HCT116 (cell line): ENCODE results near the gene ZBTB17. TPM values are rescaled to one million over a fixed set of nuclear protein-coding genes. Genes with fewer than 3 reads are reported as not detected.

Source experiments
- ATAC-seq: fragments of 200-7000 bp; cut with Tn5 transposase; 2 replicates; pipeline ENCODE4 v1.9.1; 2020; ENCODE audit warnings: mild to moderate bottlenecking, moderate library complexity
- BruUV-seq: library from RNA; stranded (reverse); fragments of 400-500 nt; replicated peaks from 2 replicates; lab custom pipeline; 2021; lab: Mats Ljungman, UMichigan
- CTCF ChIA-PET: fragments of 300-600 bp; sonication (Branson Sonifier 250); formaldehyde crosslinking; loops from one replicate; lab custom pipeline; 2021; ENCODE audit warnings: antibody characterized with exemption; lab: Charles Lee
- POLR2A ChIA-PET: fragments of 300-600, 350-600 bp; sonication (Branson Sonifier 250); formaldehyde crosslinking; loops from one replicate; lab custom pipeline; 2021; ENCODE audit warnings: antibody characterized with exemption; lab: Charles Lee
- RAD21 ChIA-PET, 2 experiments: fragments of 300-600 bp; sonication (Branson Sonifier 250); formaldehyde crosslinking; loops; one replicate each; lab custom pipeline; 2023; ENCODE audit warnings: low total read pairs in 2 of 2; ENCODE audit not compliant: uncharacterized antibody in 2 of 2, unreplicated experiment in 2 of 2, low non-redundant PET in 1 of 2; lab: Charles Lee
- DNase-seq: peaks from one replicate; pipeline ENCODE4 v3.0.0-alpha.2; 2010; ENCODE audit warnings: low read depth, low spot score
- H2AFZ ChIP-seq: fragments of 200-600 bp; shearing (Covaris generic), sonication (generic); 2 replicates; pipeline ENCODE4 v1.6.1; 2017; ENCODE audit warnings: low read depth, mixed run types, mixed read lengths, antibody characterized with exemption, low read length; ENCODE audit not compliant: poor library complexity, severe bottlenecking
- H3K27ac ChIP-seq: 2 replicates; pipeline ENCODE4 v1.5.1; 2012; ENCODE audit warnings: low read depth, low read length
- H3K27me3 ChIP-seq: fragments of 200-600 bp; sonication (generic); 2 replicates; pipeline ENCODE4 v1.6.1; 2016; ENCODE audit warnings: mixed run types, low read length, mixed read lengths; ENCODE audit not compliant: insufficient read depth
- H3K36me3 ChIP-seq, 2 experiments: fragments of 200-500 bp in 1 of 2; fragments of 200-600 bp in 1 of 2; sonication (Bioruptor generic) in 1 of 2; sonication (generic) in 1 of 2; 2 replicates each; pipeline versions ENCODE4 v1.5.1 to v1.6.1; 2014 to 2016; ENCODE audit warnings: low read length in 2 of 2, inconsistent platforms in 1 of 2, mixed read lengths in 1 of 2, mixed run types in 1 of 2; ENCODE audit not compliant: insufficient read depth in 2 of 2, control insufficient read depth in 1 of 2
- H3K4me1 ChIP-seq, 2 experiments: fragments of 200-600 bp in 1 of 2; sonication (generic) in 1 of 2; 2 replicates each; pipeline versions ENCODE4 v1.5.1 to v1.6.1; 2012 to 2017; ENCODE audit warnings: low read length in 2 of 2, inconsistent platforms in 1 of 2, mild to moderate bottlenecking in 1 of 2, mixed read lengths in 1 of 2, mixed run types in 1 of 2, moderate library complexity in 1 of 2; ENCODE audit not compliant: insufficient read depth in 2 of 2, control insufficient read depth in 1 of 2
- H3K4me2 ChIP-seq: fragments of 200-600 bp; sonication (generic); 2 replicates; pipeline ENCODE4 v1.6.1; 2017; ENCODE audit warnings: mixed run types, low read length, mixed read lengths
- H3K4me3 ChIP-seq, 2 experiments: fragments of 200-600 bp in 1 of 2; sonication (generic) in 1 of 2; replicated peaks in 1 of 2; 2 replicates each; pipeline ENCODE4 v1.5.1; 2011 to 2016; ENCODE audit warnings: low read length in 2 of 2, control low read depth in 1 of 2, low read depth in 1 of 2, mild to moderate bottlenecking in 1 of 2, mixed read lengths in 1 of 2, mixed run types in 1 of 2
- H3K79me2 ChIP-seq: fragments of 200-600 bp; sonication (generic); 2 replicates; pipeline ENCODE4 v1.6.1; 2017; ENCODE audit warnings: mild to moderate bottlenecking, mixed run types, low read length, moderate library complexity, mixed read lengths; ENCODE audit not compliant: insufficient read depth
- H3K9ac ChIP-seq: fragments of 200-600 bp; sonication (generic); 2 replicates; pipeline ENCODE4 v1.6.1; 2016; ENCODE audit warnings: low read length, mixed read lengths
- H3K9me2 ChIP-seq: fragments of 200-600 bp; sonication (generic), shearing (Covaris generic); 2 replicates; pipeline ENCODE4 v1.6.1; 2017; ENCODE audit warnings: mixed run types, mild to moderate bottlenecking, moderate library complexity; ENCODE audit not compliant: insufficient read depth
- H3K9me3 ChIP-seq, 2 experiments: fragments of 200-500 bp in 1 of 2; fragments of 200-600 bp in 1 of 2; sonication (Bioruptor generic) in 1 of 2; sonication (generic) in 1 of 2; 2 replicates each; pipeline ENCODE4 v1.6.1; 2014 to 2017; ENCODE audit warnings: low read length in 2 of 2, mixed read lengths in 2 of 2, inconsistent platforms in 1 of 2, low read depth in 1 of 2, mild to moderate bottlenecking in 1 of 2, mixed run types in 1 of 2, moderate library complexity in 1 of 2; ENCODE audit not compliant: control insufficient read depth in 1 of 2, insufficient read depth in 1 of 2
- H4K20me1 ChIP-seq: fragments of 200-600 bp; sonication (generic), shearing (Covaris generic); 2 replicates; pipeline ENCODE4 v1.6.1; 2017; ENCODE audit warnings: mixed run types, mild to moderate bottlenecking, moderate library complexity; ENCODE audit not compliant: insufficient read depth
- CEBPB ChIP-seq: IDR thresholded peaks from 2 replicates; pipeline ENCODE4 v1.6.1; 2012; ENCODE audit warnings: low read depth
- EGR1 ChIP-seq: IDR thresholded peaks from 2 replicates; pipeline ENCODE4 v1.6.1; 2012; ENCODE audit warnings: low read depth
- FOSL1 ChIP-seq: IDR thresholded peaks from 2 replicates; pipeline ENCODE4 v1.6.1; 2012; ENCODE audit warnings: low read depth
- POLR2A ChIP-seq: IDR thresholded peaks from 2 replicates; pipeline ENCODE4 v1.7.0; 2011; ENCODE audit warnings: borderline replicate concordance; ENCODE audit not compliant: insufficient read depth, insufficient read length; ENCODE audit errors: extremely low read depth
- SIN3A ChIP-seq: IDR thresholded peaks from 2 replicates; pipeline ENCODE4 v1.6.1; 2012; ENCODE audit warnings: low read depth
- SP1 ChIP-seq: IDR thresholded peaks from 2 replicates; pipeline ENCODE4 v1.6.1; 2012; ENCODE audit warnings: low read depth
- YY1 ChIP-seq: IDR thresholded peaks from 2 replicates; pipeline ENCODE4 v1.6.1; 2011; ENCODE audit warnings: low read length, low read depth, moderate library complexity, mild to moderate bottlenecking; ENCODE audit not compliant: insufficient replicate concordance; ENCODE audit errors: extremely low read depth
- ZNF274 ChIP-seq: fragments of 200-500 bp; sonication (Bioruptor generic); IDR thresholded peaks from 2 replicates; pipeline ENCODE4 v1.6.1; 2014; ENCODE audit warnings: mild to moderate bottlenecking, low read depth, low read length, inconsistent platforms
- intact Hi-C: fragments of 100-400 bp; cut with micrococcal nuclease; formaldehyde crosslinking; loops from 2 replicates; pipeline ENCODE4 v1.10.0; 2022
- total RNA-seq: library from RNA; stranded (reverse); gene quantifications from one replicate; pipeline ENCODE4 v1.2.1, GENCODE V29; 2021; ENCODE audit not compliant: unreplicated experiment
- TF ChIP-seq, protein P1 (sequence below): IDR thresholded peaks from 2 replicates; pipeline ENCODE4 v1.6.1; 2012
- TF ChIP-seq, protein P2 (sequence below): IDR thresholded peaks from 2 replicates; pipeline ENCODE4 v1.6.1; 2011; ENCODE audit warnings: mild to moderate bottlenecking, low read length, moderate library complexity; ENCODE audit not compliant: insufficient replicate concordance; ENCODE audit errors: extremely low read depth

Gene ZBTB17
- total RNA-seq, 1 experiment from 2014 or later: 31.6 TPM

DNA sequence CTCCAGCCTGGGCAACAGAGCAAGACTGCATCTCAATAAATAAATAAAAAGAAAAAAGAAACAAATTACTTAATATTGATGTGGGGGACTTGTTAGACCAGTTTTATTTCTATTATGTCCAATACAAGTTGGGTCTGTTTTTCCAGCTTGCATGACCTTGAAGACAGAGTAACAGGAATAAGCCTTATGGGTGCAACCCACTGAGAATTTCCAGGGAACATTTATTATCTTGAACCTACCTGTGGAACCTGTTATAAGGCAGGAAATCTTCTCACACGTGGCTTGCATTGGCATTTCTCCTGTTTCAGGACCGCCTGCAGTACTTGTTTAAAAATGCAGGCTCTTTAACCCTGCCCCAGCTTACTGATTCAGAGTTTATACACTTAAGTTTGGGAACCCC is 64.0 kb downstream of the ZBTB17 start:
- Histone ChIP-seq H3K27ac (no peak overlapping the region), H3K9me2 (no peaks in the 10 kb centered on the region)
- POLR2A ChIA-PET: no interaction called here
- TF ChIP-seq EGR1 (no peak), SP1 (no peak), POLR2A (no peak)
- TF ChIP-seq, protein P1, sequence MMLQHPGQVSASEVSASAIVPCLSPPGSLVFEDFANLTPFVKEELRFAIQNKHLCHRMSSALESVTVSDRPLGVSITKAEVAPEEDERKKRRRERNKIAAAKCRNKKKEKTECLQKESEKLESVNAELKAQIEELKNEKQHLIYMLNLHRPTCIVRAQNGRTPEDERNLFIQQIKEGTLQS: no peak
- TF ChIP-seq, protein P2, sequence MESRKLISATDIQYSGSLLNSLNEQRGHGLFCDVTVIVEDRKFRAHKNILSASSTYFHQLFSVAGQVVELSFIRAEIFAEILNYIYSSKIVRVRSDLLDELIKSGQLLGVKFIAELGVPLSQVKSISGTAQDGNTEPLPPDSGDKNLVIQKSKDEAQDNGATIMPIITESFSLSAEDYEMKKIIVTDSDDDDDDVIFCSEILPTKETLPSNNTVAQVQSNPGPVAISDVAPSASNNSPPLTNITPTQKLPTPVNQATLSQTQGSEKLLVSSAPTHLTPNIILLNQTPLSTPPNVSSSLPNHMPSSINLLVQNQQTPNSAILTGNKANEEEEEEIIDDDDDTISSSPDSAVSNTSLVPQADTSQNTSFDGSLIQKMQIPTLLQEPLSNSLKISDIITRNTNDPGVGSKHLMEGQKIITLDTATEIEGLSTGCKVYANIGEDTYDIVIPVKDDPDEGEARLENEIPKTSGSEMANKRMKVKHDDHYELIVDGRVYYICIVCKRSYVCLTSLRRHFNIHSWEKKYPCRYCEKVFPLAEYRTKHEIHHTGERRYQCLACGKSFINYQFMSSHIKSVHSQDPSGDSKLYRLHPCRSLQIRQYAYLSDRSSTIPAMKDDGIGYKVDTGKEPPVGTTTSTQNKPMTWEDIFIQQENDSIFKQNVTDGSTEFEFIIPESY: no peak
- TF ChIP-seq, all 23 proteins: peak for 0
- no TSS peak for BruUV-seq
- ATAC-seq (no peak), DNase-seq (no peak)
- intact Hi-C loops: no loop called here
- Histone ChIP-seq H3K4me2 (no peak overlapping the region), H3K4me1 (peaks cover 0 to 13% of the 10 kb centered on the region in 2 experiments; a peak in 2 of 4 replicates), H3K9ac (no peak overlapping the region), H3K79me2 (peaks cover 98% of the 10 kb centered on the region), H3K4me3 (no peak overlapping the region), H3K27me3 (no peaks in the 10 kb centered on the region), H4K20me1 (peaks cover 11% of the 10 kb centered on the region; the same call in 1 of the 2 replicates), H2AFZ (no peak overlapping the region), H3K36me3 (peaks cover 20 to 28% of the 10 kb centered on the region in 2 experiments), H3K9me3 (no peaks in the 10 kb centered on the region)
- CTCF ChIA-PET: no interaction called here
- RAD21 ChIA-PET: no interaction called here

DNA sequence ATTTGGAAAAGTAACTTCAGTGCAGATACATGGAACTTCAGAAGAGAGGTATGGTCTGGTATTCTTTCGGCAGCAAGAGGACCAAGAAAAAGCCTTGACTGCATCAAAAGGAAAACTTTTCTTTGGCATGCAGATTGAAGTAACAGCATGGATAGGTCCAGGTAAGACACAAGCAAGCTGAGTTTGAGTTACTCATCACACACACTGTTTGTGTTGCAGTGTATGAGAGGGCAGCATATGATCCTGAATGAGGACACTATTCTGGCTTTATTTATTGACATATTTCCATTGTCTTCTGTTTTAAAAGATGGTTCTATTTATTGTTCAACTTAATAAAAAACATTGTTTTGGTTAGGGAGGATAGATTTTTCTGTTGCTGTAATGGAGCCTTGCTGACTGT is 64.8 kb downstream of the ZBTB17 start:
- Histone ChIP-seq H3K9ac (no peak overlapping the region), H3K27ac (no peak overlapping the region), H3K9me3 (no peaks in the 10 kb centered on the region), H3K36me3 (peaks cover 17 to 28% of the 10 kb centered on the region in 2 experiments), H3K4me3 (no peak overlapping the region), H2AFZ (no peak overlapping the region), H3K4me2 (no peak overlapping the region), H3K4me1 (peaks cover 0 to 7% of the 10 kb centered on the region in 2 experiments; a peak in 2 of 4 replicates), H3K9me2 (no peaks in the 10 kb centered on the region), H4K20me1 (peaks cover 9% of the 10 kb centered on the region; the same call in 1 of the 2 replicates), H3K27me3 (no peaks in the 10 kb centered on the region), H3K79me2 (peaks cover 98% of the 10 kb centered on the region)
- DNase-seq: no peak
- RAD21 ChIA-PET: no interaction called here
- ATAC-seq: no peak
- POLR2A ChIA-PET: no interaction called here
- CTCF ChIA-PET: no interaction called here
- no TSS peak for BruUV-seq
- no peak for TF ChIP-seq CEBPB
- no peak for TF ChIP-seq ZNF274
- TF ChIP-seq, protein P1: no peak
- TF ChIP-seq SIN3A: no peak
- no peak for TF ChIP-seq YY1
- TF ChIP-seq POLR2A: no peak
- no peak for TF ChIP-seq FOSL1
- intact Hi-C loops: no loop called here
